Testis (tissue), 3 donors: ENCODE data around the gene PDZD7. TPM values are rescaled to one million over a fixed set of nuclear protein-coding genes. Genes with fewer than 3 reads are reported as not detected.
"Not testable (repeated sequence)": the region's sequence is repeated elsewhere in the genome, so short reads cannot be mapped to it uniquely, and the experiment has no call there.

Experiments used
- DNase-seq: peaks from one replicate; pipeline ENCODE4 v3.0.0-alpha.2; 2019
- H3K27ac ChIP-seq, 2 donors: fragments of 200-600 bp; sonication (generic); one replicate each; pipeline ENCODE4 v1.5.1; 2019
- H3K27me3 ChIP-seq: fragments of 200-600 bp; sonication (generic); one replicate; pipeline ENCODE4 v1.5.1; 2019
- H3K36me3 ChIP-seq: fragments of 200-600 bp; sonication (generic); one replicate; pipeline ENCODE4 v1.5.1; 2017; ENCODE audit warnings: low read depth; ENCODE audit errors: missing control alignments
- H3K4me1 ChIP-seq: fragments of 200-600 bp; sonication (generic); one replicate; pipeline ENCODE4 v1.5.1; 2019
- H3K4me3 ChIP-seq, 2 donors: fragments of 200-600 bp; sonication (generic); one replicate each; pipeline ENCODE4 v1.5.1; 2017 to 2019
- H3K9me3 ChIP-seq: fragments of 200-600 bp; sonication (generic); one replicate; pipeline ENCODE4 v1.5.1; 2017
- POLR2A ChIP-seq: fragments of 450-650 bp; IDR thresholded peaks from one replicate; pipeline ENCODE4 v1.6.1; 2017; ENCODE audit warnings: antibody characterized with exemption, mild to moderate bottlenecking, moderate library complexity
- WGBS, 2 donors: methylation state at CpG; one replicate each; pipeline ENCODE4 v1.1.5; 2018; 5-methylcytosine and 5-hydroxymethylcytosine counted together
- intact Hi-C: fragments of 100-400 bp; cut with DNase I; formaldehyde crosslinking; loops from one replicate; pipeline ENCODE4 v1.15.1; 2023; ENCODE audit warnings: low total_unique reads
- polyA plus RNA-seq: library from polyadenylated mRNA; stranded (reverse); fragments of 350-450 nt; fragmentation: Illumina TruSeq; extraction: RNeasy Lipid Tissue Mini Kit (QIAGEN cat#74804); gene quantifications from one replicate; pipeline ENCODE4 v1.2.3, GENCODE V29; 2014; ENCODE audit warnings: low read depth, low replicate concordance; ENCODE audit not compliant: insufficient read depth
- total RNA-seq, 2 donors: library from RNA; depleted of rRNA; stranded (reverse); fragments of >200 nt; gene quantifications; one replicate each; pipeline ENCODE4 v1.2.3, GENCODE V29; 2016
- TF ChIP-seq, protein P1 (sequence below), 3 experiments: fragments of 450-650 bp in 2 of 3; fragments of 200-600 bp in 1 of 3; sonication (generic) in 1 of 3; IDR thresholded peaks; one replicate each; pipeline ENCODE4 v1.5.1; 2016 to 2019; ENCODE audit warnings: antibody characterized with exemption in 3 of 3, mild to moderate bottlenecking in 2 of 3, moderate library complexity in 1 of 3

The PDZD7 gene
- total and polyA plus RNA-seq, 3 donors from 2014 or later: 1.6 to 3.5 (median 2.2) TPM

DNA sequence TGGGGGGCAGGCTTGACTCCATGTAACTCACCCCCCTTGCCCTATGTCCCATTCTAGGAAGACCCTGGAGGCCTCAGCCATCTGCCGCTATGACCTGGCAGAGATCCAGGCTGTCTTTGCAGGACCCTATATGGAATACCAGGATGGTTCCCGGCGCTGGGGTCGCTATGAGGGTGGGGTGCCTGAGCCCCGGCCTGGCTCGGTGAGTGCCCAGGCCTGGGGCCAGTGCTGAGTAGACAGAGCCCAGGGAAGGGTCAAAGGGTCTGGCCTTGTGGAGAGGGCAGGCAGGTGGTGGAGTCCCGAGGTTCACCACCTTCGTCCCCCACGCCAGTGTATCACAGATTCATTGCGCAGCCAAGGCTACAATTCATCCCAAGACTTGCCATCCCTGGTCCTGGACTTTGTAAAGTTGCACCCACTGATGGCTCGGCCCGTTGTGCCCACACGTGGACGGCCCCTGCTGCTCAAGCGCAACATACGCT, 51.1 kb downstream of the PDZD7 start:
- Histone ChIP-seq H3K36me3 (no peaks in the 10 kb centered on the region), H3K4me1 (no peaks in the 10 kb centered on the region), H3K4me3 (no peak overlapping the region), H3K27ac (no peak overlapping the region), H3K27me3 (no peaks in the 10 kb centered on the region), H3K9me3 (no peaks in the 10 kb centered on the region)
- no peak for TF ChIP-seq POLR2A
- TF ChIP-seq, protein P1, sequence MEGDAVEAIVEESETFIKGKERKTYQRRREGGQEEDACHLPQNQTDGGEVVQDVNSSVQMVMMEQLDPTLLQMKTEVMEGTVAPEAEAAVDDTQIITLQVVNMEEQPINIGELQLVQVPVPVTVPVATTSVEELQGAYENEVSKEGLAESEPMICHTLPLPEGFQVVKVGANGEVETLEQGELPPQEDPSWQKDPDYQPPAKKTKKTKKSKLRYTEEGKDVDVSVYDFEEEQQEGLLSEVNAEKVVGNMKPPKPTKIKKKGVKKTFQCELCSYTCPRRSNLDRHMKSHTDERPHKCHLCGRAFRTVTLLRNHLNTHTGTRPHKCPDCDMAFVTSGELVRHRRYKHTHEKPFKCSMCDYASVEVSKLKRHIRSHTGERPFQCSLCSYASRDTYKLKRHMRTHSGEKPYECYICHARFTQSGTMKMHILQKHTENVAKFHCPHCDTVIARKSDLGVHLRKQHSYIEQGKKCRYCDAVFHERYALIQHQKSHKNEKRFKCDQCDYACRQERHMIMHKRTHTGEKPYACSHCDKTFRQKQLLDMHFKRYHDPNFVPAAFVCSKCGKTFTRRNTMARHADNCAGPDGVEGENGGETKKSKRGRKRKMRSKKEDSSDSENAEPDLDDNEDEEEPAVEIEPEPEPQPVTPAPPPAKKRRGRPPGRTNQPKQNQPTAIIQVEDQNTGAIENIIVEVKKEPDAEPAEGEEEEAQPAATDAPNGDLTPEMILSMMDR (IDR thresholded peaks at IDR 0.05): no peak
- intact Hi-C loops: no loop called here
- 93 to 98% methylated on average over 8 to 16 of the region's 16 CpGs for WGBS, 2 donors
- no peak for DNase-seq

GRCh38 chr10:100978901-100979195, 52.1 kb downstream of the PDZD7 start:
- intact Hi-C loops: no loop called here
- Histone ChIP-seq H3K4me3 (no peak overlapping the region), H3K27me3 (no peaks in the 10 kb centered on the region), H3K4me1 (no peaks in the 10 kb centered on the region), H3K27ac (no peak overlapping the region), H3K9me3 (no peaks in the 10 kb centered on the region), H3K36me3 (no peaks in the 10 kb centered on the region)
- TF ChIP-seq, protein P1 (IDR thresholded peaks at IDR 0.05): no peak
- no peak for TF ChIP-seq POLR2A
- DNase-seq: no peak
- 76 to 80% methylated on average over 2 to 10 of the region's 10 CpGs for WGBS, 2 donors

- intact Hi-C loops: no loop called here
These were observed 52.6 kb downstream of the PDZD7 start for GRCh38 chr10:100978121-100978900.

DNA sequence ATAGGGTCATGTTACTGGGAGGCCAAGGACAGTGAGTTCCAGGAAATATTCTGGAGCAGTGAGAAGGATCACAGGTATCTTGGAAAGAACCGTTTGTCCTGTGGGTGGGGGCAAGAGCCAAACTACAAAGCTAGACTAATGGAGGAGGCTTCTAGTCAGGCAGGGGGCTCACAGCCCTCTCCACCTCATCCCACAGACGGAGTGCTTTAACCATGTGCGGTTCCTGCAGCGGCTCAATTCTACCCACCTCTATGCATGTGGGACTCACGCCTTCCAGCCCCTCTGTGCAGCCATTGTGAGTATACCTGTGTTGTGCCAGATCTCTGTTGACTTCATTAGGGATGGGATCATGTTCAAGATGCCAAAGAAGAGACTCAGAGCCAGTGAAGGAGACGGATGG, 53.5 kb downstream of the PDZD7 start:
- no peak overlapping the region for H3K4me3 ChIP-seq
- no peaks in the 10 kb centered on the region for H3K27me3 ChIP-seq
- no peak overlapping the region for H3K27ac ChIP-seq
- intact Hi-C loops: no loop called here
- 83 to 91% methylated on average over 6 of the region's 6 CpGs for WGBS, 2 donors
- no peaks in the 10 kb centered on the region for H3K9me3 ChIP-seq
- TF ChIP-seq POLR2A: no peak
- TF ChIP-seq, protein P1 (IDR thresholded peaks at IDR 0.05): no peak
- H3K36me3 ChIP-seq: no peaks in the 10 kb centered on the region
- no peak for DNase-seq
- no peaks in the 10 kb centered on the region for H3K4me1 ChIP-seq

More at GRCh38 chr10:100978121-100978900, 52.6 kb downstream of the PDZD7 start:
- Histone ChIP-seq H3K36me3 (no peaks in the 10 kb centered on the region), H3K27me3 (no peaks in the 10 kb centered on the region), H3K9me3 (no peaks in the 10 kb centered on the region), H3K4me3 (no peak overlapping the region), H3K4me1 (no peaks in the 10 kb centered on the region), H3K27ac (no peak overlapping the region)
- 87 to 89% methylated on average over 9 to 13 of the region's 13 CpGs for WGBS, 2 donors
- DNase-seq: no peak
- TF ChIP-seq, protein P1 (IDR thresholded peaks at IDR 0.05): no peak
- no peak for TF ChIP-seq POLR2A

DNA sequence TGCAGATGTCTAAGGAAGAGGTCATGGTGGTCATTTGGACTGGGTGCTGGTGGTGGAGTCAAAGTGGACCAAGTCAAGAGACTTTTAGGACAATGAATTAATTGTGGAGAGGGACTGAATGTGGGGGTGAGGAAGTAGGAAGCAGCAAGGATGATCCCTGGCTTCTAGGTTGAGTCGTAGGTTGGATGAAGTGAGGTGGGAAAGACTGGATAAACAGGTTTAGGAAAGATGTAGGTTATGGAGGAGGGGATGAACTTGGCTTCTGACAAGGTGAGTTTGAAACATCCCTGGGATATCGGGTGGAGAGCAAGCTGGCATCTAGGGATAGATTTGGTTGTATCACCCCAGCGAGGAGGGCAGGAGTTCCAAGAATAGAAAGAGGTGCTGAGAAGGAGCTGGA, 54.0 kb downstream of the PDZD7 start:
- Histone ChIP-seq H3K27me3 (no peaks in the 10 kb centered on the region), H3K4me1 (no peaks in the 10 kb centered on the region), H3K27ac (no peak overlapping the region), H3K4me3 (no peak overlapping the region), H3K36me3 (no peaks in the 10 kb centered on the region), H3K9me3 (no peaks in the 10 kb centered on the region)
- WGBS, 2 donors: 85 to 90% methylated on average over 3 of the region's 3 CpGs
- TF ChIP-seq, protein P1 (IDR thresholded peaks at IDR 0.05): no peak
- no peak for TF ChIP-seq POLR2A
- intact Hi-C loops: no loop called here
- no peak for DNase-seq

- intact Hi-C loops, H3K4me1 ChIP-seq, H3K27me3 ChIP-seq, H3K27ac ChIP-seq, H3K4me3 ChIP-seq, H3K36me3 ChIP-seq, DNase-seq, H3K9me3 ChIP-seq: not testable (repeated sequence)
- 83 to 94% methylated on average over 8 of the region's 8 CpGs for WGBS, 2 donors
These were observed 55.5 kb downstream of the PDZD7 start for GRCh38 chr10:100975397-100975796.
